Hepatic stellate cell (primary cell): ENCODE measurements around the gene MRFAP1L1.
"Not testable (repeated sequence)": the region's sequence is repeated elsewhere in the genome, so short reads cannot be mapped to it uniquely, and the experiment has no call there.

Experiments used
- DNase-seq: peaks from one replicate; pipeline ENCODE4 v3.0.0; 2011; ENCODE audit warnings: low spot score

Gene MRFAP1L1

DNA sequence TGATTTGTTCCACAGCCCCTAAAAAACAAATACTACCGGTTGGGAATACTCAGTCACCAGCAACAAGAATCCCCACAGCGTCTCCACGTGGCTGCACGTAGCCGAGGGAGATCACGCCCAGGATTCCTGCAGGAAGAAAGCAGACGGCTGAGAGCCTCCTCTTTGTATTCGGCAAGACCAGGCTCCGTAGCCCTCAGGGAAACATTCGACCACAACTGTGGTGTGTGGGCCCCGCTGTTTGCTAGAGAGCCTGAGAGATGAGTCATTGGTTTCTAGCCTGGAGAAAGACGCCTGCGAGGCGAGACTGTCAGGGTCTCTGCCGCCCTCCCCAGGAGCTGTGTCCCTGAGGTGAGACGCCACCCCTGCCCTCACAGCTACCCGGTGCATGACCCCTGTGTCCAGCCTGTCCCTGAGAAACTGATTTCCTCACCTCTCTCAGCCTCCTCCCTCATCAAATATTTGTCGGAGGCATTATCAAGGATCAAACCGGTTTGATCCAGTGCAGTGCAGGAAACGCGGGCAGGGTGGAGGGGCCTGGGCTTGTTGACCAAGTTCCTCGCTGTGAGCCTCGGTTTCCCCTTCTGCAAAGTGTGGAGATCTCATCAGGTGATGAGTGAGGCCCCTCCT lies 20.7 kb downstream of the MRFAP1L1 start:
- peak; percentile 98 for DNase-seq

- no peak for DNase-seq
These were observed 21.5 kb downstream of the MRFAP1L1 start for GRCh38 chr4:6687947-6688878.

GRCh38 chr4:6686104-6686787 lies 23.4 kb downstream of the MRFAP1L1 start:
- DNase-seq = no peak

GRCh38 chr4:6684656-6685055 lies 25.0 kb downstream of the MRFAP1L1 start:
- DNase-seq = no peak

DNA sequence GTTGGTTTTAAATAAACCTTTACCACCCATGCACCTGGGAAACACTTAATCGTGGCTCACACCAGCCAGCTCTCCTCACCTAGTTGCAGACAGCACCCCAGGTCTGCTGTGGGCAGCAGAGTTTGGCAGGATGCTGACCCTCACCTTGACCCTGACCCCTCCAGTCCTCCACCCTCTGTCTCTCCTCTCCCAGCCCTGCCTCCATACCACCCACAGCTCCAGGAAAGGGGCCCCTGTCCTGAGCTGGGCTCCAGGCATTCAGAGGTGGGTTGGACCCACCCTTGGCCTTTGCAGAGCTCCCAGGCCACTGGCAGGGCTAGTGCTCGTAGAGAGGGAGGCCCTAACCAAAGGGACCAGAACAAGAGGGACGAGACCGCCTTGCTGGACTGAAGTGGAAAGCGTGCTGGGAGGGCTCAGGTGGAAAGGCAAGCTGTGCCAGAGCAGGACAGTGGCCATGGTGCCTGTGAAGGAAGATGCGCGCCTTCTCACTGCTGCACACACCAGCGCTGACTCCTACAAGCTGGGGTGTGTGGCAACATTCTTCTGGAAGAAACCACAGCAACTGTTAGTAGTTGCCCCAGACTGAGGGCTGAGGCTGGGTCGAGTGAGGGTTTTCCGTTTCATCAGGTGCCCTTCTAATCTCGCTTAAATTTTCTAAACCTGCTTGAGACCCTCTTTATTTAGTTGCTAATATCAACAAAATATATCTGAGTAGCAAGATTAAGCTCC lies 26.6 kb downstream of the MRFAP1L1 start:
- no peak for DNase-seq

GRCh38 chr4:6681191-6681590 lies 28.5 kb downstream of the MRFAP1L1 start:
- DNase-seq = no peak

DNA sequence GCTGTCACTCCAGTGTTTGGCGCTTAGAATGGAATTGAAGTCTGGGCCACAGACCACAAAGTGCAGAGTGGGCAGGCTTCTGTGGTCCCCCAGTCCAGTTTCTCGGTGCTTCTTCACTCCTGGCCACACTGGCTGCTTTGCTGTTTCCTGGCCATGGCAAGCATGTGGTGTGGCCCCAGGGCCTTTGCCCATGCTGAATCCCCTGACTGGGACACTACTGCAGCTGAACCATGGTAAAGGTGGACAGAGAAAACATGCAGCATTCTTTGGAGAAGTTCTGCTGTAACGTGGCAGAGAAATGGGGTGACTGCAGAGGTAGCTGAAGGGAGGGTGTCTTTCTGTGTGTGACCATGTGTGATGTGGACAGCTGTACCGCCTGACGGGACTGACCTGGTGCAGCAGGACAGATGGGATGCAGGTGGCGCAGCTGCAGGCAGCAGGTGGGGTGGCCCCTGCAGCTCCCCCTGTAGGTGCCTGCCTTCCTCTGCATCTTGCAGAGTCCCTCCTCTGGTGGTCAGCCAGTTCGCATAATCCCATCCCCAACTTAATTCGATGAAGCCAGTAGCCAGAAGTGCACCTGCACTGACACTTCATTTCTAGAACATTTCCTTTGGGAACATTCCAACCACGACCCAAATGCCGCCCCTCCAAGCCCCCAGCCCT lies 29.2 kb downstream of the MRFAP1L1 start:
- no peak for DNase-seq

DNA sequence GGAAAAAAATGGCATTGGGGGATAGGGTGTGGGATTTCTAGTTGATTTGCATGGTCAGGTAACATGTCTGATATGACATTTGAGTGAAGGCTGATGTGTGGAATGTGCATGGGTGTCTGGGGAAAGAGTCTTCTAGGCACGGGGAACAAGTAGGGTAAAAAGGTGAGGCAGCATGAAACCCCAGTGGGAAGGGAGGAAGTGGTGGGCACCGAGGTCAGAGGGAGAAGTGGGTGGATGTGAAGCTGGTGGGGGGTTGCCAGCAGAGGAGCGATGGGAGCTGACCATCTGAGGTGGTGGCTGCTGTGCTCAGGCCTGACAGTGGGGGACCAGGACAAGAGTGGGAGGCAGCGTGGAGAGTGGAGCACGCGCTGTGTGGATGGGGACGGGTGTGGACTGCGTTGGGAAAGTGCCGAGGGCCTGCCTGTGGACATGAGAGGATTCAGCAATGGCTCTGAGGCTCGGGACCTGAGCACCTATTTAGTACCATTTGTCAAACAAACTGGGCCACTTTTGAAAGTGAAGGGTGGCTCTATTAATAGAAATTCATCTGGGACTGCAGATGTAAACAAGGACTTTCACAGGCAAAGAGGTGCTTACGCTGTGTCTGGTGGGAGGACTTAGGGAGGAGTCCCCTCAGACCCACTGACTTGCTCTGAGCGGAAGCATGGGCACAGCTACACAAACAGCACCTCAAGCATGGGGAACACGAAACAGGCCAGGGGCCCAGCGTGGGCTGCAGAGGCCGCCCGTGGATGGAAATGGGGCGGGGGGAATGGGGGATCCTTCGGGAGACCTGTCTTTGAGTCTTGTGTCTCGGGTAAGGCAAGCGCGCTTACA lies 32.7 kb downstream of the MRFAP1L1 start:
- no peak for DNase-seq

DNA sequence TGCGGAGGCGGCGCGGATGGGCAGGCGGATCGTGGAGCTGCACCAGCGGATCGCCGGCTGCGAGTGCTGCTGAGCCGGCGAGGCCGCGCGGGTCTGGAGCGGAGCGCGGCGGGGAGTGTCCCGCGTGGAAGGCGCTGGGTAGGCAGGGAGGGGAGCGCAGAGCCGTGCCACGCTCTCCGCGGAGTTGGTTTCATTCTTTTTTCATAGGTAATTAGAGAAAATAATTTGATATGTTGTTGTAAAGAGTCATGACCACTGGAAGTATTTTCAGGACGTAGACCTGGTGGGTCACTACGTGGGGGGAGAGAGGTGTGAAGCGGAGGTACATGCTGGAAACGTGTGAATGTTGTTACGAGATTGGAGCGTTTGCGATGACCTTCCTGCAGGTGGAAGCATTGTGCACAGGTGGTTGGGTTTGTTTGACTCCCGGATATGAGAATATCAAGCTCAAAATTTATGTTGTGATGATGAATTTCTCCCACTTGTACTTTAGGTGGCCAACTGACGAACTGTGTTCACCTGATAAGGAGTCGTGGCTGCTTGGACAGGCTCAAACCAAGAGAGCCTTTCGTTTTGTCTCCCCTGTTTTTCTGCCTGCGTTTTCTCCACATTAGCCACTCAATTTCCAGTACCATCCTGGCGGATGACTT lies 35.0 kb downstream of the MRFAP1L1 start:
- no peak for DNase-seq

DNA sequence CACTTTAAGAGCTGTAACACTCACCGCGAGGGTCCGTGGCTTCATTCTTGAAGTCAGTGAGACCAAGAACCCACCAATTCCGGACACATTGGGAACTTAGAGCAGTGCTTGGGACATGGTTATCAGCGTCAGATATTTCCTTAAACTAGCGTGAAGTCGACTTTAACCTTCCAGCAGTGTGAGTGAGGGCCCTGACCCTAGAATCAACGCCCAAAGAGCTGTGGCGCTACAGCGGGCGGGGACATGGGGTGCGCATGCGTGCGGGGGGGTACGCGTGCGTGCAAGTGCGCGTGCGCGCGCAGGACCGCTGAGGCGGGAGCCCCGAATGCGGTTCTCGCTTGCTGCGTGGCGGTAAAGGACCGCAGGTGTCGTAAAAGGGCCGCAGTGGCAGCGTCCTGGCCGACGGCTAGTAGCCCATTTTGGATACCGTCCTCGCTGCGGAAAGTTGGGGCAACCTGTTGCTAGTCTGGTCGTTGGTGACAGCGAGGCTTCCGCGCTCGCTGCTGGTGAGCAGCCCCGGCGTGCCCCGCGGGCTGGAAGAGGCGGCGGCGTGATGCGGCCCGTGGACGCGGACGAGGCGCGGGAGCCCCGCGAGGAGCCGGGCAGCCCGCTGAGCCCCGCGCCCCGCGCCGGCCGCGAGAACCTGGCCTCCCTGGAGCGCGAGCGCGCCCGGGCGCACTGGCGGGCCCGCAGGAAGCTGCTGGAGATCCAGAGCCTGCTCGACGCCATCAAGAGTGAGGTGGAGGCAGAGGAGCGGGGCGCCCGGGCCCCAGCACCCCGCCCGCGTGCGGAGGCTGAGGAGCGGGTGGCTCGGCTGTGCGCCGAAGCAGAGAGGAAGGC lies 35.8 kb downstream of the MRFAP1L1 start:
- DNase-seq = peak; percentile 99

GRCh38 chr4:6673191-6673659 lies 36.4 kb downstream of the MRFAP1L1 start:
- DNase-seq = not testable (repeated sequence)

DNA sequence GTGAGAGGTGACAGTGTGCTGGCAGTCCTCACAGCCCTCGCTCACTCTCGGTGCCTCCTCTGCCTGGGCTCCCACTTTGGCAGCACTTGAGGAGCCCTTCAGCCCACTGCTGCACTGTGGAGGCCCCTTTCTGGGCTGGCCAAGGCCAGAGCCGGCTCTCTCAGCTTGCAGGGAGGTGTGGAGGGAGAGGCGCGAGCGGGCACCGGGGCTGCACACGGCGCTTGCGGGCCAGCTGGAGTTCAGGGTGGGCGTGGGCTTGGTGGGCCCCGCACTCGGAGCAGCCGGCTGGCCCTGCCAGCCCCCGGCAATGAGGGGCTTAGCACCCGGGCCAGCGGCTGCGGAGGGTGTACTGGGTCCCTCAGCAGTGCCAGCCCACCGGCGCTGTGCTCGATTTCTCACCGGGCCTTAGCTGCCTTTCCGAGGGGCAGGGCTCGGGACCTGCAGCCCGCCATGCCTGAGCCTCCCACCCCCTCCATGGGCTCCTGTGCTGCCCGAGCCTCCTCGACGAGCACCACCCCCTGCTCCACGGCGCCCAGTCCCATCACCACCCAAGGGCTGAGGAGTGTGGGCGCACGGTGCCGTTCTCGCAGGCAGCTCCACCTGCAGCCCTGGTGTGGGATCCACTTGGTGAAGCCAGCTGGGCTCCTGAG lies 37.0 kb downstream of the MRFAP1L1 start:
- not testable (repeated sequence) for DNase-seq

GRCh38 chr4:6672131-6672530 lies 37.5 kb downstream of the MRFAP1L1 start:
- DNase-seq = no peak

GRCh38 chr4:6671648-6672047 lies 38.0 kb downstream of the MRFAP1L1 start:
- no peak for DNase-seq

GRCh38 chr4:6668391-6668790 lies 41.3 kb downstream of the MRFAP1L1 start:
- peak; percentile 75 for DNase-seq

- DNase-seq = no peak
These were observed 44.4 kb downstream of the MRFAP1L1 start for GRCh38 chr4:6665320-6665654.

GRCh38 chr4:6663596-6664393 lies 45.9 kb downstream of the MRFAP1L1 start:
- DNase-seq = no peak

- no peak for DNase-seq
These were observed 47.1 kb downstream of the MRFAP1L1 start for GRCh38 chr4:6662591-6662990.
